NCI-H2196 treated with DMSO at 0.1 percent for 48 hours (cell line): ENCODE measurements around the gene NT5C.
"Not testable (repeated sequence)": the region's sequence is repeated elsewhere in the genome, so short reads cannot be mapped to it uniquely, and the experiment has no call there.

Experiments used
- DNase-seq: peaks from one replicate; lab custom pipeline; 2025; ENCODE audit not compliant: unreplicated experiment; lab: John Stamatoyannopoulos, UW

The NT5C gene

GRCh38 chr17:75131278-75132017, at the start of gene NT5C:
Gene NT5C (minus strand): TSS chr17:75131742. CDS start chr17:75131707, 35 bp downstream.
- DNase-seq, result peak; percentile 51

- no peak for DNase-seq
Measured at GRCh38 chr17:75181110-75181509, 49.6 kb upstream of the NT5C start.

GRCh38 chr17:75178453-75178852, 46.9 kb upstream of the NT5C start:
- no peak for DNase-seq

- DNase-seq, result no peak
Measured at GRCh38 chr17:75176625-75177024, 45.1 kb upstream of the NT5C start.

GRCh38 chr17:75174996-75175395, 43.5 kb upstream of the NT5C start:
- no peak for DNase-seq

- DNase-seq, result no peak
Measured at GRCh38 chr17:75173526-75173925, 42.0 kb upstream of the NT5C start.

GRCh38 chr17:75168998-75169397, 37.5 kb upstream of the NT5C start:
- DNase-seq, result no peak

- not testable (repeated sequence) for DNase-seq
Measured at GRCh38 chr17:75164606-75165005, 33.1 kb upstream of the NT5C start.

GRCh38 chr17:75163074-75163473, 31.5 kb upstream of the NT5C start:
- DNase-seq, result no peak

GRCh38 chr17:75160211-75160610, 28.7 kb upstream of the NT5C start:
- DNase-seq, result no peak

GRCh38 chr17:75159196-75160031, 27.9 kb upstream of the NT5C start:
- DNase-seq, result no peak

- DNase-seq, result not testable (repeated sequence)
Measured at GRCh38 chr17:75158480-75158879, 26.9 kb upstream of the NT5C start.

- no peak for DNase-seq
Measured at GRCh38 chr17:75155191-75155601, 23.7 kb upstream of the NT5C start.

- peak; percentile 93 for DNase-seq
Measured at GRCh38 chr17:75154195-75155106, 22.9 kb upstream of the NT5C start, which contains the start of gene JPT1. Gene JPT1 (minus strand): TSS chr17:75154512. CDS start chr17:75154397, 115 bp downstream.

- no peak for DNase-seq
Measured at GRCh38 chr17:75153780-75154194, 22.2 kb upstream of the NT5C start.

GRCh38 chr17:75152922-75153779, 21.6 kb upstream of the NT5C start:
- DNase-seq, result peak; percentile 28

GRCh38 chr17:75152523-75152921, 21.0 kb upstream of the NT5C start:
- no peak for DNase-seq

GRCh38 chr17:75151930-75152329, 20.4 kb upstream of the NT5C start:
- no peak for DNase-seq

GRCh38 chr17:75147878-75148546, 16.5 kb upstream of the NT5C start:
- no peak for DNase-seq

GRCh38 chr17:75146592-75146991, 15.1 kb upstream of the NT5C start:
- DNase-seq, result no peak
